SK-N-MC (cell line): ENCODE data around the gene FILIP1L.

Experiments used
- DNase-seq: peaks from one replicate; pipeline ENCODE4 v3.0.0-alpha.2; 2011; ENCODE audit warnings: low read depth, low spot score
- H3K27ac ChIP-seq: fragments of 200-600 bp; sonication (generic); 2 replicates; pipeline ENCODE4 v1.5.1; 2016; ENCODE audit warnings: mixed run types
- H3K36me3 ChIP-seq: fragments of 200-600 bp; sonication (generic); 2 replicates; pipeline ENCODE4 v1.6.1; 2017; ENCODE audit warnings: antibody characterized with exemption, low read length, mixed read lengths; ENCODE audit not compliant: insufficient read depth
- H3K4me3 ChIP-seq: fragments of 200-600 bp; sonication (generic); 2 replicates; pipeline ENCODE4 v1.5.1; 2016
- H3K9ac ChIP-seq: fragments of 200-600 bp; sonication (generic); 2 replicates; pipeline ENCODE4 v1.8.0; 2017; ENCODE audit warnings: mixed run types, mixed read lengths; ENCODE audit not compliant: insufficient read length
- H3K9me3 ChIP-seq: fragments of 200-600 bp; sonication (generic); 2 replicates; pipeline ENCODE4 v1.6.1; 2017; ENCODE audit warnings: low read depth, mild to moderate bottlenecking, antibody characterized with exemption, low read length, moderate library complexity, mixed read lengths
- EZH2 ChIP-seq: fragments of 200-600 bp; sonication (generic); IDR thresholded peaks from one replicate; pipeline ENCODE4 v1.6.1; 2017; ENCODE audit warnings: antibody characterized with exemption
- FOXP2 ChIP-seq: optimal IDR thresholded peaks from 2 replicates; pipeline ENCODE3; 2011; ENCODE audit warnings: mild to moderate bottlenecking, moderate library complexity; ENCODE audit not compliant: insufficient read depth; ENCODE audit errors: extremely low read length, control extremely low read depth
- POLR2AphosphoS5 ChIP-seq: IDR thresholded peaks from 2 replicates; pipeline ENCODE4 v1.6.1; 2012; ENCODE audit warnings: mild to moderate bottlenecking, low read depth, low read length, borderline replicate concordance

The FILIP1L gene

DNA sequence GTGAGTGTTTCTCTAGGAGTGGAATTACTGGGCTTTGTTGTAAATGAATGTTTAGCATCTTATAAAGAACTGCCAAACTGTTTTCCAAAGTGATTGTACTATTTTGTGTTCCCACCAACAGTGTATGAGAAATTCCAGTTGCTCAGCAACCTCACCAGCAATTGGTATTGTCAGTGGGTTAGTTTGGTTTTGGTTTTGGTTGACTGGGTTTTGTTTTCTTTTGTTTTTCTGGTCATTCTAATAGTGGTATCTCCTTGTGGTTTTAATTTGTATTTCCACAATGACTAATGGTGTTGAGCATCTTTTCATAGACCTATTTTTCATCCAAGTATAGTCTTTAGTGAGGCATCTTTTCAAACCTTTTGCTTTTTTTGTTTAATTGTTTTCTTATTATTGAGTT, 27.1 kb downstream of the FILIP1L start:
- no peaks in the 10 kb centered on the region for H3K36me3 ChIP-seq
- H3K4me3 ChIP-seq = no peak overlapping the region
- no peak for DNase-seq
- TF ChIP-seq EZH2 (no peak), POLR2AphosphoS5 (no peak), FOXP2 (no peak)
- no peak overlapping the region for H3K9ac ChIP-seq
- H3K27ac ChIP-seq = no peak overlapping the region
- no peaks in the 10 kb centered on the region for H3K9me3 ChIP-seq

- Histone ChIP-seq H3K27ac (no peak overlapping the region), H3K9ac (no peak overlapping the region), H3K36me3 (no peaks in the 10 kb centered on the region), H3K4me3 (no peak overlapping the region), H3K9me3 (no peaks in the 10 kb centered on the region)
- TF ChIP-seq EZH2 (no peak), FOXP2 (no peak), POLR2AphosphoS5 (no peak)
- DNase-seq = no peak
These were observed 27.9 kb downstream of the FILIP1L start for GRCh38 chr3:100086401-100086800.

- H3K27ac ChIP-seq = no peak overlapping the region
- no peak for DNase-seq
- no peak overlapping the region for H3K9ac ChIP-seq
- no peaks in the 10 kb centered on the region for H3K36me3 ChIP-seq
- TF ChIP-seq POLR2AphosphoS5 (no peak), EZH2 (no peak), FOXP2 (no peak)
- no peaks in the 10 kb centered on the region for H3K9me3 ChIP-seq
- no peak overlapping the region for H3K4me3 ChIP-seq
These were observed 30.0 kb downstream of the FILIP1L start for GRCh38 chr3:100084100-100084806.

- Histone ChIP-seq H3K27ac (no peak overlapping the region), H3K36me3 (no peaks in the 10 kb centered on the region), H3K9ac (no peak overlapping the region), H3K4me3 (no peak overlapping the region), H3K9me3 (no peaks in the 10 kb centered on the region)
- no peak for DNase-seq
- no peak for TF ChIP-seq EZH2
- TF ChIP-seq FOXP2 = no peak
- no peak for TF ChIP-seq POLR2AphosphoS5
These were observed 31.1 kb downstream of the FILIP1L start for GRCh38 chr3:100083209-100083608.

DNA sequence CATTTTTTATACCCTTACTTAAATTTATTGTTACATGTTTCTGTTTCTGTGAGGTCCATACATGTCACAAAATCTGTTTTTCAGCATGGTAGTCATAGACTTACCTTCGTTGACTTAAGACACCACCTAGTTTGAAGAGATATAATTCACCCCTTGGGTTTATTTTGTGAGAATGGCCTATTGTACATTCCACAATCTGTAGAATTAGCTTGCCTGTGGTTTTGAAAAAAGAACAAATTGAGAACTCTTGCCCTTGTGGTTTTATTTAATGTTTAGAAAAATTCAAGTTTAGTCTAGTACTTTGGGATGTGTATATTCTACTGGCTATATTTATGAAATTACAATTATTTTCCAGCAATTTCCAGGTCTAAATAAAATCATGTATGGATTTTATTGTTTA, 31.6 kb downstream of the FILIP1L start:
- no peaks in the 10 kb centered on the region for H3K36me3 ChIP-seq
- no peak overlapping the region for H3K27ac ChIP-seq
- TF ChIP-seq FOXP2 = no peak
- no peak for TF ChIP-seq POLR2AphosphoS5
- no peak for TF ChIP-seq EZH2
- DNase-seq = no peak
- H3K4me3 ChIP-seq = no peak overlapping the region
- H3K9ac ChIP-seq = no peak overlapping the region
- no peaks in the 10 kb centered on the region for H3K9me3 ChIP-seq

- no peaks in the 10 kb centered on the region for H3K36me3 ChIP-seq
- H3K4me3 ChIP-seq = no peak overlapping the region
- H3K9me3 ChIP-seq = no peaks in the 10 kb centered on the region
- no peak overlapping the region for H3K27ac ChIP-seq
- TF ChIP-seq FOXP2 (no peak), POLR2AphosphoS5 (no peak), EZH2 (no peak)
- no peak for DNase-seq
- no peak overlapping the region for H3K9ac ChIP-seq
These were observed 32.2 kb downstream of the FILIP1L start for GRCh38 chr3:100081986-100082692.

- Histone ChIP-seq H3K9me3 (no peaks in the 10 kb centered on the region), H3K4me3 (no peak overlapping the region)
These were observed 33.0 kb downstream of the FILIP1L start for GRCh38 chr3:100081311-100081710.

DNA sequence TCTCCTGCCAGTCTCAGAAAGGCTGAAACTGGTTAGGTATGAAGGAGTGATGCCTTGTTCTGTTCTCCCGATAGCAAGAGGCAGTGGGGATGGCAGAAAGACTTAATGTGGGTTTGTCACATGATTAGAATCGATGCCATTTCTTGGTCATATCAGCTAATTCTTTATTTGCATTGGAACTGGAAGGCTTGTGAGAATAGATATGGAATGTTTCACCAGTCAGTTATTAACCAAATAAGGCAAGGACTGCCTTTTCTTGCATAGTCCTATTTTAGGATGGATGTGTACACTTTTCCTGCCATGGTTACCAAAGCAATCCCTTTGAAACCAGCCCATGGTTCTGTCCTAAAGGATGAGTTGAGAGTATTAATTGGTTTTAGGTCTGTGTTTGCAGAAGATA, 33.7 kb downstream of the FILIP1L start:
- H3K27ac ChIP-seq = no peak overlapping the region
- no peak overlapping the region for H3K9ac ChIP-seq
- H3K4me3 ChIP-seq = no peak overlapping the region
- H3K36me3 ChIP-seq = no peaks in the 10 kb centered on the region
- TF ChIP-seq EZH2 (no peak), POLR2AphosphoS5 (no peak), FOXP2 (no peak)
- no peaks in the 10 kb centered on the region for H3K9me3 ChIP-seq
- no peak for DNase-seq

More at GRCh38 chr3:100081311-100081710, 33.0 kb downstream of the FILIP1L start:
- no peak overlapping the region for H3K9ac ChIP-seq
- no peak overlapping the region for H3K27ac ChIP-seq
- no peak for DNase-seq
- TF ChIP-seq EZH2 (no peak), POLR2AphosphoS5 (no peak), FOXP2 (no peak)
- H3K36me3 ChIP-seq = no peaks in the 10 kb centered on the region
